CD4-positive, alpha-beta T cell treated with Interleukin-15 for 4 hours (primary cell): ENCODE measurements around the gene TNPO1.
"Not testable (repeated sequence)": the region's sequence is repeated elsewhere in the genome, so short reads cannot be mapped to it uniquely, and the experiment has no call there.

Experiments used
- DNase-seq: peaks from one replicate; pipeline ENCODE4 v3.0.0-alpha.2; 2020; ENCODE audit warnings: low spot score

Gene TNPO1

GRCh38 chr5:72816284-72817075 lies at the start of gene TNPO1:
TSS of gene TNPO1 (plus strand) at chr5:72816661. CDS start at chr5:72816738, 77 bp downstream.
- peak; percentile 83 for DNase-seq

GRCh38 chr5:72767289-72768010 lies 49.0 kb upstream of the TNPO1 start:
- no peak for DNase-seq

GRCh38 chr5:72770266-72770665 lies 46.2 kb upstream of the TNPO1 start:
- DNase-seq = no peak

GRCh38 chr5:72776684-72777083 lies 39.8 kb upstream of the TNPO1 start:
- DNase-seq = no peak

- DNase-seq = no peak
These were observed 36.9 kb upstream of the TNPO1 start for GRCh38 chr5:72779520-72779919.

GRCh38 chr5:72783354-72783753 lies 33.1 kb upstream of the TNPO1 start:
- DNase-seq = no peak

- DNase-seq = no peak
These were observed 32.3 kb upstream of the TNPO1 start for GRCh38 chr5:72784129-72784528.

- DNase-seq = no peak
These were observed 30.7 kb upstream of the TNPO1 start for GRCh38 chr5:72785801-72786200.

GRCh38 chr5:72786676-72787075 lies 29.8 kb upstream of the TNPO1 start:
- DNase-seq = no peak

- no peak for DNase-seq
These were observed 27.5 kb upstream of the TNPO1 start for GRCh38 chr5:72788866-72789505.

GRCh38 chr5:72790186-72790585 lies 26.3 kb upstream of the TNPO1 start:
- DNase-seq = no peak

GRCh38 chr5:72792662-72793061 lies 23.8 kb upstream of the TNPO1 start:
- not testable (repeated sequence) for DNase-seq

- DNase-seq = no peak
These were observed 20.5 kb upstream of the TNPO1 start for GRCh38 chr5:72796001-72796400.

GRCh38 chr5:72799721-72800120 lies 16.7 kb upstream of the TNPO1 start:
- no peak for DNase-seq

- not testable (repeated sequence) for DNase-seq
These were observed 7.8 kb upstream of the TNPO1 start for GRCh38 chr5:72808637-72809036.

GRCh38 chr5:72811849-72812248 lies 4.6 kb upstream of the TNPO1 start:
- no peak for DNase-seq

- no peak for DNase-seq
These were observed 4.0 kb upstream of the TNPO1 start for GRCh38 chr5:72812488-72812887.

GRCh38 chr5:72814104-72814503 lies 2.4 kb upstream of the TNPO1 start:
- no peak for DNase-seq

GRCh38 chr5:72814864-72815263 lies 1.6 kb upstream of the TNPO1 start:
- no peak for DNase-seq

GRCh38 chr5:72815580-72816283 lies 729 bp upstream of the TNPO1 start:
- DNase-seq = peak; percentile 44

- peak; percentile 19 for DNase-seq
These were observed 618 bp downstream of the TNPO1 start for GRCh38 chr5:72817076-72817481.

- no peak for DNase-seq
These were observed 1.3 kb downstream of the TNPO1 start for GRCh38 chr5:72817671-72818266.
